ENCODE results near the gene NIF3L1. TPM values are rescaled to one million over a fixed set of nuclear protein-coding genes. Genes with fewer than 3 reads are reported as not detected.
"Not testable (repeated sequence)": the region's sequence is repeated elsewhere in the genome, so short reads cannot be mapped to it uniquely, and the experiment has no call there.

Gene NIF3L1
- polyA plus RNA-seq, 2 donors, result 11.3 to 23.3 TPM

- no peak overlapping the region for H3K27ac ChIP-seq (ENCODE audit: low read depth in 2 of 2, low read length in 1 of 2)
- 86 to 91% methylated on average over 2 of the region's 2 CpGs for WGBS, 2 donors
- H3K9me3 ChIP-seq (ENCODE audit: control insufficient read depth in 2 of 2, insufficient read depth in 1 of 2, low read depth in 1 of 2, low read length in 1 of 2), result no peaks in the 10 kb centered on the region
- no peak overlapping the region for H3K4me3 ChIP-seq (ENCODE audit: low read depth in 1 of 2, low read length in 2 of 2)
- no peaks in the 10 kb centered on the region for H3K27me3 ChIP-seq (ENCODE audit: control insufficient read depth in 1 of 2, insufficient read depth in 2 of 2, low read length in 2 of 2)
- H3K4me1 ChIP-seq (ENCODE audit: control insufficient read depth in 2 of 2, insufficient read depth in 2 of 2, low read length in 1 of 2), result peaks cover 0 to 3% of the 10 kb centered on the region in 2 donors
- peaks cover 0 to 4% of the 10 kb centered on the region in 2 donors for H3K36me3 ChIP-seq (ENCODE audit: control insufficient read depth in 2 of 2, insufficient read depth in 2 of 2, low read length in 1 of 2)
Measured at GRCh38 chr2:200869014-200869413, 20.2 kb upstream of the NIF3L1 start.

GRCh38 chr2:200871151-200871550, 18.0 kb upstream of the NIF3L1 start:
- 69 to 73% methylated on average over 3 of the region's 3 CpGs for WGBS, 2 donors
- Histone ChIP-seq H3K27me3 (ENCODE audit: control insufficient read depth in 1 of 2, insufficient read depth in 2 of 2, low read length in 2 of 2) (no peaks in the 10 kb centered on the region), H3K4me3 (ENCODE audit: low read depth in 1 of 2, low read length in 2 of 2) (no peak overlapping the region), H3K9me3 (ENCODE audit: control insufficient read depth in 2 of 2, insufficient read depth in 1 of 2, low read depth in 1 of 2, low read length in 1 of 2) (no peaks in the 10 kb centered on the region), H3K4me1 (ENCODE audit: control insufficient read depth in 2 of 2, insufficient read depth in 2 of 2, low read length in 1 of 2) (peaks cover 0 to 3% of the 10 kb centered on the region in 2 donors), H3K27ac (ENCODE audit: low read depth in 2 of 2, low read length in 1 of 2) (no peak overlapping the region), H3K36me3 (ENCODE audit: control insufficient read depth in 2 of 2, insufficient read depth in 2 of 2, low read length in 1 of 2) (peaks cover 0 to 11% of the 10 kb centered on the region in 2 donors)

- no peaks in the 10 kb centered on the region for H3K27me3 ChIP-seq (ENCODE audit: control insufficient read depth in 1 of 2, insufficient read depth in 2 of 2, low read length in 2 of 2)
Measured at GRCh38 chr2:200873560-200873959, 15.6 kb upstream of the NIF3L1 start.

GRCh38 chr2:200877443-200877842, 11.7 kb upstream of the NIF3L1 start:
- H3K36me3 ChIP-seq (ENCODE audit: control insufficient read depth in 2 of 2, insufficient read depth in 2 of 2, low read length in 1 of 2), result peaks cover 8 to 11% of the 10 kb centered on the region in 2 donors
- H3K9me3 ChIP-seq (ENCODE audit: control insufficient read depth in 2 of 2, insufficient read depth in 1 of 2, low read depth in 1 of 2, low read length in 1 of 2), result no peaks in the 10 kb centered on the region
- no peak overlapping the region for H3K4me3 ChIP-seq (ENCODE audit: low read depth in 1 of 2, low read length in 2 of 2)
- no peaks in the 10 kb centered on the region for H3K27me3 ChIP-seq (ENCODE audit: control insufficient read depth in 1 of 2, insufficient read depth in 2 of 2, low read length in 2 of 2)
- no peaks in the 10 kb centered on the region for H3K4me1 ChIP-seq (ENCODE audit: control insufficient read depth in 2 of 2, insufficient read depth in 2 of 2, low read length in 1 of 2)
- no peak overlapping the region for H3K27ac ChIP-seq (ENCODE audit: low read depth in 2 of 2, low read length in 1 of 2)

More at GRCh38 chr2:200873560-200873959, 15.6 kb upstream of the NIF3L1 start:
- no peak overlapping the region for H3K27ac ChIP-seq (ENCODE audit: low read depth in 2 of 2, low read length in 1 of 2)
- H3K4me3 ChIP-seq (ENCODE audit: low read depth in 1 of 2, low read length in 2 of 2), result no peak overlapping the region
- H3K36me3 ChIP-seq (ENCODE audit: control insufficient read depth in 2 of 2, insufficient read depth in 2 of 2, low read length in 1 of 2), result peaks cover 0 to 11% of the 10 kb centered on the region in 2 donors
- peaks cover 0 to 3% of the 10 kb centered on the region in 2 donors for H3K4me1 ChIP-seq (ENCODE audit: control insufficient read depth in 2 of 2, insufficient read depth in 2 of 2, low read length in 1 of 2)
- WGBS, 2 donors, result 95 to 97% methylated on average over 6 of the region's 6 CpGs
- H3K9me3 ChIP-seq (ENCODE audit: control insufficient read depth in 2 of 2, insufficient read depth in 1 of 2, low read depth in 1 of 2, low read length in 1 of 2), result no peaks in the 10 kb centered on the region

GRCh38 chr2:200878289-200878880, 10.8 kb upstream of the NIF3L1 start:
- H3K4me1 ChIP-seq (ENCODE audit: control insufficient read depth in 2 of 2, insufficient read depth in 2 of 2, low read length in 1 of 2), result no peaks in the 10 kb centered on the region
- H3K36me3 ChIP-seq (ENCODE audit: control insufficient read depth in 2 of 2, insufficient read depth in 2 of 2, low read length in 1 of 2), result peaks cover 10 to 11% of the 10 kb centered on the region in 2 donors
- 93 to 94% methylated on average over 2 of the region's 2 CpGs for WGBS, 2 donors
- H3K27ac ChIP-seq (ENCODE audit: low read depth in 2 of 2, low read length in 1 of 2), result no peak overlapping the region
- no peaks in the 10 kb centered on the region for H3K27me3 ChIP-seq (ENCODE audit: control insufficient read depth in 1 of 2, insufficient read depth in 2 of 2, low read length in 2 of 2)
- H3K4me3 ChIP-seq (ENCODE audit: low read depth in 1 of 2, low read length in 2 of 2), result no peak overlapping the region
- no peaks in the 10 kb centered on the region for H3K9me3 ChIP-seq (ENCODE audit: control insufficient read depth in 2 of 2, insufficient read depth in 1 of 2, low read depth in 1 of 2, low read length in 1 of 2)

GRCh38 chr2:200881715-200882249, 7.4 kb upstream of the NIF3L1 start:
- H3K27me3 ChIP-seq (ENCODE audit: control insufficient read depth in 1 of 2, insufficient read depth in 2 of 2, low read length in 2 of 2); H3K4me1 ChIP-seq (ENCODE audit: control insufficient read depth in 2 of 2, insufficient read depth in 2 of 2, low read length in 1 of 2); H3K4me3 ChIP-seq (ENCODE audit: low read depth in 1 of 2, low read length in 2 of 2); H3K9me3 ChIP-seq (ENCODE audit: control insufficient read depth in 2 of 2, insufficient read depth in 1 of 2, low read depth in 1 of 2, low read length in 1 of 2); H3K27ac ChIP-seq (ENCODE audit: low read depth in 2 of 2, low read length in 1 of 2): not testable (repeated sequence)
- H3K36me3 ChIP-seq (ENCODE audit: control insufficient read depth in 2 of 2, insufficient read depth in 2 of 2, low read length in 1 of 2), result peaks cover 3 to 15% of the 10 kb centered on the region in 2 donors
- 80 to 84% methylated on average over 2 of the region's 2 CpGs for WGBS, 2 donors

GRCh38 chr2:200899482-200899881, 10.3 kb downstream of the NIF3L1 start:
- Histone ChIP-seq H3K36me3 (ENCODE audit: control insufficient read depth in 2 of 2, insufficient read depth in 2 of 2, low read length in 1 of 2) (peaks cover 6 to 14% of the 10 kb centered on the region in 2 donors), H3K27ac (ENCODE audit: low read depth in 2 of 2, low read length in 1 of 2) (no peak overlapping the region), H3K4me1 (ENCODE audit: control insufficient read depth in 2 of 2, insufficient read depth in 2 of 2, low read length in 1 of 2) (no peaks in the 10 kb centered on the region), H3K4me3 (ENCODE audit: low read depth in 1 of 2, low read length in 2 of 2) (no peak overlapping the region), H3K9me3 (ENCODE audit: control insufficient read depth in 2 of 2, insufficient read depth in 1 of 2, low read depth in 1 of 2, low read length in 1 of 2) (no peaks in the 10 kb centered on the region), H3K27me3 (ENCODE audit: control insufficient read depth in 1 of 2, insufficient read depth in 2 of 2, low read length in 2 of 2) (no peaks in the 10 kb centered on the region)

GRCh38 chr2:200901459-200902072, 12.4 kb downstream of the NIF3L1 start:
- Histone ChIP-seq H3K27me3 (ENCODE audit: control insufficient read depth in 1 of 2, insufficient read depth in 2 of 2, low read length in 2 of 2) (no peaks in the 10 kb centered on the region), H3K36me3 (ENCODE audit: control insufficient read depth in 2 of 2, insufficient read depth in 2 of 2, low read length in 1 of 2) (peaks cover 5 to 8% of the 10 kb centered on the region in 2 donors), H3K27ac (ENCODE audit: low read depth in 2 of 2, low read length in 1 of 2) (no peak overlapping the region), H3K4me1 (ENCODE audit: control insufficient read depth in 2 of 2, insufficient read depth in 2 of 2, low read length in 1 of 2) (no peaks in the 10 kb centered on the region), H3K9me3 (ENCODE audit: control insufficient read depth in 2 of 2, insufficient read depth in 1 of 2, low read depth in 1 of 2, low read length in 1 of 2) (no peaks in the 10 kb centered on the region), H3K4me3 (ENCODE audit: low read depth in 1 of 2, low read length in 2 of 2) (no peak overlapping the region)
- WGBS, 2 donors, result 7 to 10% methylated on average over 4 of the region's 4 CpGs

GRCh38 chr2:200905618-200906296, 16.6 kb downstream of the NIF3L1 start:
- Histone ChIP-seq H3K36me3 (ENCODE audit: control insufficient read depth in 2 of 2, insufficient read depth in 2 of 2, low read length in 1 of 2) (peaks cover 0 to 3% of the 10 kb centered on the region in 2 donors), H3K4me1 (ENCODE audit: control insufficient read depth in 2 of 2, insufficient read depth in 2 of 2, low read length in 1 of 2) (no peaks in the 10 kb centered on the region), H3K4me3 (ENCODE audit: low read depth in 1 of 2, low read length in 2 of 2) (no peak overlapping the region), H3K9me3 (ENCODE audit: control insufficient read depth in 2 of 2, insufficient read depth in 1 of 2, low read depth in 1 of 2, low read length in 1 of 2) (no peaks in the 10 kb centered on the region), H3K27me3 (ENCODE audit: control insufficient read depth in 1 of 2, insufficient read depth in 2 of 2, low read length in 2 of 2) (no peaks in the 10 kb centered on the region), H3K27ac (ENCODE audit: low read depth in 2 of 2, low read length in 1 of 2) (no peak overlapping the region)
- 50 to 59% methylated on average over 2 of the region's 2 CpGs for WGBS, 2 donors

Data from esophagus (tissue), 2 donors.